ENCODE data around the gene APOBR. TPM values are rescaled to one million over a fixed set of nuclear protein-coding genes. Genes with fewer than 3 reads are reported as not detected.

Gene APOBR
- total and polyA plus RNA-seq, 2 of the 13 experiments (the other 11 are each of a cell fraction or from before 2014, with no cell fraction given): 0.03 TPM; not detected in 1

GRCh38 chr16:28531777-28532744 is 37.6 kb downstream of the APOBR start (continued):
- TF ChIP-seq MTERF4 (CRISPR knock-in tag; IDR thresholded peaks at IDR 0.05) (no peak), PATZ1 (CRISPR knock-in tag; IDR thresholded peaks at IDR 0.05) (0 out of 2 replicates have a peak, but pooled peaks have one; percentile 43), TAF1 (CRISPR knock-in tag; IDR thresholded peaks at IDR 0.05) (no peak), PAX8 (CRISPR knock-in tag; IDR thresholded peaks at IDR 0.05; ENCODE audit: borderline replicate concordance) (no peak), ZNF766 (CRISPR knock-in tag; IDR thresholded peaks at IDR 0.05; ENCODE audit: borderline replicate concordance) (no peak), ZNF747 (CRISPR knock-in tag; IDR thresholded peaks at IDR 0.05; ENCODE audit: borderline replicate concordance) (no peak), STAG1 (CRISPR knock-in tag; IDR thresholded peaks at IDR 0.05) (no peak), FIP1L1 (IDR thresholded peaks at IDR 0.05; ENCODE audit: borderline replicate concordance, insufficient read depth, low read depth, low read length) (no peak), PHF20 (CRISPR knock-in tag; IDR thresholded peaks at IDR 0.05) (no peak), PRPF4 (IDR thresholded peaks at IDR 0.05; ENCODE audit: low read depth, low read length, poor library complexity, severe bottlenecking) (no peak), RARG (CRISPR knock-in tag; IDR thresholded peaks at IDR 0.05; ENCODE audit: low read depth) (no peak), ZNF441 (CRISPR knock-in tag; IDR thresholded peaks at IDR 0.05; ENCODE audit: borderline replicate concordance) (0 out of 2 replicates have a peak, but pooled peaks have one; percentile 57), NRL (CRISPR knock-in tag; IDR thresholded peaks at IDR 0.05; ENCODE audit: borderline replicate concordance) (no peak), ZNF724P (CRISPR knock-in tag; IDR thresholded peaks at IDR 0.05; ENCODE audit: borderline replicate concordance) (no peak), ZNF496 (CRISPR knock-in tag; IDR thresholded peaks at IDR 0.05; ENCODE audit: insufficient replicate concordance) (no peak), PITX1 (CRISPR knock-in tag; IDR thresholded peaks at IDR 0.05) (peak; percentile 16; the same call in 1 of the 2 replicates), FOXC1 (CRISPR knock-in tag; IDR thresholded peaks at IDR 0.05; ENCODE audit: borderline replicate concordance) (no peak), KLF9 (CRISPR knock-in tag; IDR thresholded peaks at IDR 0.05; ENCODE audit: low read depth) (no peak), MXI1 (IDR thresholded peaks at IDR 0.05; ENCODE audit: borderline replicate concordance, low read depth, low read length) (no peak), ZNF510 (CRISPR knock-in tag; IDR thresholded peaks at IDR 0.05; ENCODE audit: low read depth) (no peak), ARHGAP35 (CRISPR knock-in tag; IDR thresholded peaks at IDR 0.05; ENCODE audit: borderline replicate concordance) (no peak), KAT2B (IDR thresholded peaks at IDR 0.05; ENCODE audit: borderline replicate concordance, low read depth, low read length) (no peak), ZNF549 (CRISPR knock-in tag; IDR thresholded peaks at IDR 0.05) (no peak), ATF3 (CRISPR knock-in tag; IDR thresholded peaks at IDR 0.05) (no peak), ZNF430 (CRISPR knock-in tag; IDR thresholded peaks at IDR 0.05) (no peak), ZNF761 (CRISPR knock-in tag; conservative IDR thresholded peaks at IDR 0.05) (no peak), BRD4 (CRISPR knock-in tag; IDR thresholded peaks at IDR 0.05) (no peak), XBP1 (CRISPR knock-in tag; IDR thresholded peaks at IDR 0.05) (no peak)

All from HepG2 (cell line).